Fibroblast of skin of left quadriceps (primary cell): ENCODE data around the gene SMIM7.
"Not testable (repeated sequence)": the region's sequence is repeated elsewhere in the genome, so short reads cannot be mapped to it uniquely, and the experiment has no call there.

Experiments
- DNase-seq, 2 experiments: peaks; one replicate each; pipeline ENCODE4 v3.0.0-alpha.2; 2013; ENCODE audit warnings: low read depth in 2 of 2

SMIM7 gene

GRCh38 chr19:16654627-16655026 lies 5.3 kb downstream of the SMIM7 start:
- no peak for DNase-seq

- DNase-seq = no peak
Observed at GRCh38 chr19:16654140-16654539, 5.8 kb downstream of the SMIM7 start.

DNA sequence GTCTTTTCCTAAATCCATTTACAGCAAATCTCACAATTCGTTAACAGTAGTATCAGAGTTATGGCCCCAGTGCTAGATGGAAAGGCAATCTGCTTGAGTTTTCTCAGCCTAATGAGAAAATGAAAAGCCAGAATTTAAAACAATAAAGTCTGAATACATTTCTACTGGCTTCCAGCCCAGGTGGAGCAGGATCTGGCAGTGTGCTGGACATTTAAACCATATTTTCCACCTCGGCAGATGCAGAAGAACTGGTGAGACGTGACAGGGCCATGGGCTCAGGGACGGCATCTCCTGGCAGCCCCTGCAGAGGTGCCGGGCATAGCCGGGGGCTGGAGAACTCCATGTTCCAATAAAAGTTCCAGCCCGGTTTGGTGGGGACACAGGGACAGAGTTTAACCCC lies 7.1 kb downstream of the SMIM7 start:
- DNase-seq = no peak

DNA sequence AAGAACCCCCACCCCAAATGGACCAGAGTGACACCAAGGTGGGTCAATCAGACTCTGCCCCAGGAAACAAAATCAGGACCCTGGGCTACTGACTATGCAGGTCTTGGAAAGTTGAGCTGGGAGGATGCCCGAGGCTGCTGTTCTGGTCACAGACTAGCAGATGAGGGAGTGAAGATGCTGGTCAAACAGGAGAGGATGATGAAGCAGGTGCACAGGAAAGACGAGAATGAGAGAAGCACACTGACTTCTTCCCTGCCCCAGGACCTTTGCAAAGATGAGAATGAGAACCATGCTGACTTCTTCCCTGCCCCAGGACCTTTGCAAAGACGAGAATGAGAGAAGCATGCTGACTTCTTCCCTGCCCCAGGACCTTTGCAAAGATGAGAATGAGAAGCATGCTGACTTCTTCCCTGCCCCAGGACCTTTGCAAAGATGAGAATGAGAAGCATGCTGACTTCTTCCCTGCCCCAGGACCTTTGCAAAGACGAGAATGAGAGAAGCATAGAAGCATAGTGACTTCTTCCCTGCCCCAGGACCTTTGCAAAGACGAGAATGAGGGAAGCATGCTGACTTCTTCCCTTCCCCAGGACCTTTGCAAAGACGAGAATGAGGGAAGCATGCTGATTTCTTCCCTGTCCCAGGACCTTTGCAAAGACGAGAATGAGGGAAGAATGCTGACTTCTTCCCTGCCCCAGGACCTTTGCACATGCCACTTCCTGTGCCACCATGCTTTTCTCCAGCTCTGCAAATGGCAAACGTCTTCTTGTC lies 8.3 kb downstream of the SMIM7 start:
- not testable (repeated sequence) for DNase-seq

DNA sequence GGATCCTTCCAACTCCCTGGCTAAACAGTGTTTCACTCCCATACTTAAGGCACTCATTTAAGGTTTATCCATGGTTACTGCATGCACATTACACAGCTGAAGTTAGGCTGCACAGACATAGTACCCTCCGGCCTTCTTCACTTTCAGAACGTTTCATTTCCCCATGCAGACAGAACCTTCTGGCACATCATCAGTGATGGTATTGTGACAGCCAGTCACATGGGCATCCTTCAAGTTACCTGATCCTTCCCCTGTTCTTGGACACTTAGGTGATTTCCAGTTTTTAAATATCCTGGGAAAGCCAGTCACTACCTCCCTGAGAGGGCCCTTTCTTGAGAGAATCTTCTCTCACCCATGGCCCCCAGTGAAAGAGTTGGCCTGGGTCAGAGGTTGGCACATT lies 9.1 kb downstream of the SMIM7 start:
- DNase-seq = no peak

DNA sequence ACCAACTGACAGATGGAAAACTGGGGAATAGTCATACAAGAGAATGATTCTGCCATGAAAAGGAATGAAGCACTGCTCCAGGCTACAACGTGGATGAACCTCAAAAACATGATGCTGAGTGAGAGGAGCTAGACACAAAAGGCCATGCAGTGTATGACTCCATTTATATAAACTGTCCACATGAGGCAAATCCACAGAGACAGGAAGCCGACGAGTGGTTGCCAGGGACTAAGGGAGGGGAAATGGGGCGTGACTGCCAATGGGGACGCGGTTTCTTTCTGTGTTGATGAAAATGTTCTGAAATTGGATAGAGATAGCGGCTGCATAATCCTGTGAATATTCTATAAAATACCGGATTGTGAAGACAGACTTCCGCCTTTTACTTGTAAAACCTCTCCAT lies 10.2 kb downstream of the SMIM7 start:
- no peak for DNase-seq

DNA sequence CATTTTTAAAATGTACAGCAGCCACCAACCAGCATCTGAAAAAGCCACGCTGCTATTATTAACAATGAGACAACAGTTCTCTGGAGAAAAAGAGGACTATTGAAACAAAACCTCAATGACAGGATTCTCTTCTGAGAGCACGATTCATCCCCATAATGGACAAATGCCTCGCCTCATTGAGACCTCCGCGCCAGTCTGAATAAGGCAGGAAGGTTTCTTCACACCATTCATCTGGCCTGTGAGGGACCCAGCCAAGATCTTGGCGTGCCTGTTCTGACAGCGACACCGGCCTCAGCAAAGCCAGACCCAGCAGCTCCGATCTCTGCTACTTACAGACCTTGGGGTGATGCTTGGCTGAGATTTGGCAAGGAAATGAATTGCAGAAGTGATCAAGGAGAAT lies 14.8 kb downstream of the SMIM7 start:
- DNase-seq = no peak

GRCh38 chr19:16641695-16642094 lies 18.2 kb downstream of the SMIM7 start:
- no peak for DNase-seq

- no peak for DNase-seq
Observed at GRCh38 chr19:16640951-16641350, 19.0 kb downstream of the SMIM7 start.

DNA sequence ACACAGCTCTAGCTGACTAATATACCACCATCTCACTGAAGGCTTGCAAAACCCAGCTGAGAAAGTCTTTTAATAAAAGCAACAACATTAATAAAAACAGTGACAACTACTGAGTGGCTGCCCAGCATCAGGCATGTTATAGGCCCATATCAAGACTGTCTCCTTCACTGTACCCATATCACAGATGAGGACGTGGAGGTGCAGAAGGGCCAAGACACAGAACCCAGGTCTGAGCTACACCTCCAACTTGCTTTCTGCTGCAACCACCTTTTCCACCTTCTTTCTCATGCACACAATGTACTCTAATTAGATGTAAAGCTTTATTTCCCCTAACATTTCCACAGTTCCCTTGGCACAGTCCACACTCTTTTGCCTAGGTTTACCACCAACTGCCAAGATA lies 21.3 kb downstream of the SMIM7 start:
- DNase-seq = no peak

GRCh38 chr19:16637535-16637934 lies 22.4 kb downstream of the SMIM7 start:
- DNase-seq = no peak

- no peak for DNase-seq
Observed at GRCh38 chr19:16631465-16631864, 28.5 kb downstream of the SMIM7 start.

DNA sequence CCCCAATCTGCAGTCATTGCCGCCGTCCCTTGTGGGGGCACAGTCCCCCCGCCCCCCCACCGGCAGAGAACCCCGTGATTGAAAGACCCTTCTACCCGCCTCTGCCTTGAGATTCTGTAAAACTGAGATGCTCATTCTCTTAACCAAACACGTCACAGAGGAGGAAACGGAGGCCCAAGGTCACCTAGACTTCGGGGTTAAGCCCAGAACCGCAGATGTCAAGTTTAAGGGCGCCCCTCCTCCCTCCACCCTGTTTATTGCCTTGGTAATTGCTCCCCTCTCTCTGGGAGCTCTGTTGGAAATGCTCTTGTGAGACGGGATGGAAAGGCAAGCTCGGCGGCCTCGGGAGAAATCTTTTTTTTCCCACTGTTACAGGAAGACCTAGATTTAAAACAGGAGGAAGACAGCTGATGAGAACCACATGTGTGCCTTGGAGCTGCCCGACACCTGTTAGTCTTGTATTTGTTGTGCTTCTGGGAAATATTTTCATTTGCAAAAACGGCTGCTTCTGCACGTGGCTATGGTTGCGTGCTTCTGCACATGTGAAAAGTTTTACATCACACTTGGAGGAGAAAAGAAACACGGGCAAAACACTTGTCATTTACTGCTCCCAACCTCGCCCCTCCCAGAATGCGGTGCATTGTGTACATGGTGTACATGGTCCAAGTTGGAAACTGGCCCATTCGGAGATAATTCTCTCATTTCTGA lies 30.8 kb downstream of the SMIM7 start:
- peak; percentile 44 to 52 for DNase-seq

- peak; percentile 86 to 88 for DNase-seq
Observed at GRCh38 chr19:16628183-16628983, 31.6 kb downstream of the SMIM7 start, which contains the start of gene MED26. Gene MED26, minus strand, starts transcription at chr19:16628204. Its CDS starts 261 bp downstream, at chr19:16627943.

DNA sequence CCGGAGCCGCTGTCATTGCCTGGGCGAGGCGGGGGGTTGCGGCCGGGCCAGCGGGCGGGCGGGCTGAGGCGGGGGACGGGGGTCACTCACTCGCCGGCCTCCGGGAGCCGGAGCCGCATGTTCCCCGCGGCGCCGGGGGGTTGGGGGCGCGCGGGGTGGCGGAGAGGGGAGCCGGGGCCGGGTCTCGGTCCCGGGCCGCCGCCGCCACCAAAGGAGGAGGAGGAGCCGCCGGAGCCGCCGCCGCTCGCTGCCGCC lies 32.1 kb downstream of the SMIM7 start:
- no peak for DNase-seq

DNA sequence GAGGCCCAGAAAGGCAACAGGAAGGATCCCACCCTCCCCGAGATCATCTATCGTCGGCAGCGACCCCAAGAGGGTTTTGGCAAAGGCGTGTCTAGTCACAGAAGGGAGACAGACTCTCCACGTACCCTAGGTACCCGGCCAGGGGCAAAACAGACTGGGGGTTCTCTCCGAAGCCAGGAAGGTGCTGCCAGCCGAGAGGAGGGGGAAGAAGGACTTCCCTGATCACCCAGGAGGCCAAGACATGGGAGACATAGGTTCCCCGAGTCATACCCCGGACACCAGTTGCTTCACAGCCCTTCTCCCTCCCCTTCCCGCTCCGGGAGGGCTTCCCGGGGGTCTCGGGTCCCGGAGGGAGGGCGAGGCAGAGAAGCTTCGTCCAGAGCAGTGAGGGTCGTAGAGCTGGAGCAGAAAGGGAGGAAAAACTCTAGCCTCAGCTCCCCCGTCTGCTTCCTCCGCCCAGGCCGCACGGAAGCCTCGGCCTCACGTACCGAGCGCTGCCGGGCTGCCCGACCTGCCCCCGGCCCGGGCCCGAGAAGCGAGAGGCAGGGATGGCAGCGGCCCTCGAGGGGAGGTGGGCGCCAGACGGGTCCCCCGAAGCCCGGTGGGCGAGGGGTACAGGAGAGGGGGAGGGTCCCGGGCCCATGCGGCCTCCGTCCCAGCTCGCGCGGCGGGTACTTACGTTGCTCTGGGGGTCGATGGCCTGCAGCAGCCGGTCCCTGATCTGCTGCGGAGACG lies 32.6 kb downstream of the SMIM7 start:
- DNase-seq = no peak

GRCh38 chr19:16626796-16627192 lies 33.1 kb downstream of the SMIM7 start:
- DNase-seq = no peak

DNA sequence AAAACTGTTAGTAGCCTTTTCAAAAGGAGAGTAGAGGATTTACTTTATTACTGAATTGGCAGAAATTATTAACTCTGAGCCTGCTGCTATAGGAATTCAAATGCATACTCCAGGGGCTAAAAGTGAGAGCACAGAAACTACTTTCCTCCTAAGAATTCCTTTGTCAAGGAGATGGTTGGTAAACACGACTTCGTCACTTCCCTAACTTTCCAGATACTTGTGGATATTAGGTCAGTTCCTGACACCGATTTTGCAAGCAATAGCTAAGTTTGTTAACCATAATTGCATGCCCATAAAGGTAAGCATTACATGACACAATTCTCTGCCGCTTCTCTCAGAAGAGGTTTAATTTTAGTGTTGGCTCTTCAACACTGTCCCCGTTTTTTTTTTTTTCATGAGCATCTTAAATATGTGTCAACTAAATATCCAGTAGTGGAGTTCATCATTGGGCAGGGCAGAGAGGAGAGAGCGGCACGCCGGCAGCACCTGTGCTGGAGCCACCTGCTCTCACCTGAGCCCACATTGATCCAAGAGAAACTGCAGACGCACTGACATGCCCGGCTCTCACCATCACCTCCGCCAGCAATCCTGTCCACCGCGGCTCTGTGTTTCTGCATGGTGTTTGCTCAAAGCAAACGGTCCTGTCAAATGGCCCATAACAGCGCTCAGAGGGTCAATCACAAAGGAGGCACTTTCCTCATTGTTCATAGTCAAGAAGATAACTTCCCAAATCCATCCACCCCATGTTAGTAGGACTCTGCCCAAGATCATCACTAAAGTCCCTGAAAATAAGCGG lies 34.6 kb downstream of the SMIM7 start:
- DNase-seq = no peak

DNA sequence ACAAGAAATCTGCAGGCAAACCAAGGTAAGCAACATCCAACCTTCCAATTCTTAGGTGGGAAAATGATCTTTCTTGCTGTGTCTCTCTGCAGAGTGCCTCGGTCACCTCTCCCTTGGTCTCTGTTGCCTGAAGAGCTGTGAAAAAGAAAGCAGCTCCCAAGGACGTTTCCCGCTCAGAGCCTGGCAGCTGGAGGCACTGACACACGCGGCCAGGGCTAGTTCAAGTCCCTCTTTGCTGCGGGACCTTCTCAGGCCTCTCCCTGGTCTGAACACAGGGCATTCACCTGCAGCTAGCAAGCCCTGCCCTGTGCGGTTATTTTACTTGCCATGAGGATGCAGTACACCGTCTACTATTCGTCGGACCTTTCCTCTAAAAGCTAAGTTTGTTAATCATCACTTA lies 35.7 kb downstream of the SMIM7 start:
- DNase-seq = no peak

DNA sequence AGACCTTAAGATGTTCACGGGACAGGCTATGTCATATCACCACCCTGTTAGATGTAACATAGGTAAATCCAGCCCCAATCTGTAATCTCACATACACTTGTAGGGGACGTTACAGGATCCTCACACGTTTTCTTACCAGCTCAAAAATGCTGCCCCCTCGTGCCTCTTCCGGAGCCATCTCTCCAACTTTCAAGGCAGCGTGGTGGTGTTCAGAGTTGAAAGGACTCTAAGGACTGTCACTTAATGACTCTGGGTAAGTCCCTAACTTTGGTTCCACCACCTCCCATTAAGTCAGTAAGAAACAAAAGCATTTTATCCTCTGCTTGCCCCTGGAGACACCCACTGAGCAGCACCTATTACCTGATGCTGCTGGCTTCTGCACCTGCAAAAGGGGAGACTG lies 36.4 kb downstream of the SMIM7 start:
- DNase-seq = no peak

GRCh38 chr19:16623066-16623465 lies 36.9 kb downstream of the SMIM7 start:
- DNase-seq = no peak
